ENCODE measurements around the gene RFX2. TPM values are rescaled to one million over a fixed set of nuclear protein-coding genes. Genes with fewer than 3 reads are reported as not detected.

The RFX2 gene
- total and polyA plus RNA-seq, 4 donors = 0.67 to 5.1 (median 2.8) TPM

DNA sequence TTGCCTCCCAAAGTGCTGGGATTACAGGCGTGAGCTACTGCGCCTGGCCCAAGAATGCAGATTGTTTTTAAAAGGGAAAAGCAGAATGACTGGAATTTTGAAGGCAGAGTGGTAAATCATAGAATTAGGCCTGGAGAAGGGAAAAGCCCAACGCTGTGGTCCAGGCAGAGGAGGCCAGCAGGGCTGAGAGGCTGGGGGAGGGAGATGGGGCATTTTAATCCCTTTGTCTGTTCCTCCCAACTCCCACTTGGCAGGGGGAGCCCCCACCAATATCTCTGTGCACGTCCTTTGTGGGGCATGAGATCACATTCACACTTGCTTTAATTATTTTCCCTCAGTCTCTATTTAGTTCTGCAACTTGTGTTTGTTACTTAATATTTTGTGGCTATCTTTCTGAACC is 77.9 kb downstream of the RFX2 start:
- no peak overlapping the region for H3K4me3 ChIP-seq (ENCODE audit: low read depth in 1 of 3, low read length in 3 of 3)
- no peak overlapping the region for H3K9ac ChIP-seq (ENCODE audit: low read depth in 1 of 2, low read length in 2 of 2)
- TF ChIP-seq HNF4G (IDR thresholded peaks at IDR 0.05) = no peak
- TF ChIP-seq ATF3 (IDR thresholded peaks at IDR 0.05) = no peak
- TF ChIP-seq JUND (IDR thresholded peaks at IDR 0.05) = no peak
- H3K4me1 ChIP-seq (ENCODE audit: control insufficient read depth in 4 of 4, insufficient read depth in 4 of 4, low read length in 3 of 4) = no peaks in the 10 kb centered on the region
- 97% methylated on average over 4 of the region's 4 CpGs for WGBS
- no peaks in the 10 kb centered on the region for H3K36me3 ChIP-seq (ENCODE audit: control insufficient read depth in 4 of 4, insufficient read depth in 3 of 4, low read depth in 1 of 4, low read length in 3 of 4)
- H3K27ac ChIP-seq (ENCODE audit: low read depth in 1 of 2, low read length in 2 of 2) = no peak overlapping the region
- no peaks in the 10 kb centered on the region for H3K27me3 ChIP-seq (ENCODE audit: control insufficient read depth in 4 of 4, insufficient read depth in 4 of 4, low read length in 3 of 4)
- no peaks in the 10 kb centered on the region for H3K9me3 ChIP-seq (ENCODE audit: control insufficient read depth in 4 of 4, low read length in 3 of 4)
- DNase-seq (ENCODE audit: low spot score) = no peak

GRCh38 chr19:6030214-6030507 is 80.1 kb downstream of the RFX2 start:
- Histone ChIP-seq H3K36me3 (ENCODE audit: control insufficient read depth in 4 of 4, insufficient read depth in 3 of 4, low read depth in 1 of 4, low read length in 3 of 4) (no peaks in the 10 kb centered on the region), H3K27me3 (ENCODE audit: control insufficient read depth in 4 of 4, insufficient read depth in 4 of 4, low read length in 3 of 4) (no peaks in the 10 kb centered on the region), H3K9ac (ENCODE audit: low read depth in 1 of 2, low read length in 2 of 2) (no peak overlapping the region), H3K9me3 (ENCODE audit: control insufficient read depth in 4 of 4, low read length in 3 of 4) (no peaks in the 10 kb centered on the region), H3K4me1 (ENCODE audit: control insufficient read depth in 4 of 4, insufficient read depth in 4 of 4, low read length in 3 of 4) (no peaks in the 10 kb centered on the region), H3K27ac (ENCODE audit: low read depth in 1 of 2, low read length in 2 of 2) (no peak overlapping the region), H3K4me3 (ENCODE audit: low read depth in 1 of 3, low read length in 3 of 3) (no peak overlapping the region)
- no peak for DNase-seq (ENCODE audit: low spot score)
- no peak for TF ChIP-seq GABPA (IDR thresholded peaks at IDR 0.05 in 1 of 2, conservative IDR thresholded peaks at IDR 0.05 in 1 of 2)
- TF ChIP-seq HNF4G (IDR thresholded peaks at IDR 0.05) = no peak
- no peak for TF ChIP-seq HNF4A (conservative IDR thresholded peaks at IDR 0.05)
- TF ChIP-seq ZBTB33 (IDR thresholded peaks at IDR 0.05) = no peak
- TF ChIP-seq SP1 (IDR thresholded peaks at IDR 0.05) = no peak
- TF ChIP-seq EGR1 (IDR thresholded peaks at IDR 0.05; ENCODE audit: low read depth in 2 of 2) = no peak
- TF ChIP-seq YY1 (IDR thresholded peaks at IDR 0.05) = no peak
- no peak for TF ChIP-seq NR2F2 (IDR thresholded peaks at IDR 0.05)
- TF ChIP-seq TAF1 (conservative IDR thresholded peaks at IDR 0.05) = no peak
- no peak for TF ChIP-seq MAX (IDR thresholded peaks at IDR 0.05)
- TF ChIP-seq ATF3 (IDR thresholded peaks at IDR 0.05) = no peak
- TF ChIP-seq RAD21 (IDR thresholded peaks at IDR 0.05) = no peak
- 91% methylated on average over 3 of the region's 3 CpGs for WGBS

GRCh38 chr19:6026390-6027227 is 83.7 kb downstream of the RFX2 start:
- no peak for DNase-seq (ENCODE audit: low spot score)
- Histone ChIP-seq H3K4me3 (ENCODE audit: low read depth in 1 of 3, low read length in 3 of 3) (no peak overlapping the region), H3K4me1 (ENCODE audit: control insufficient read depth in 4 of 4, insufficient read depth in 4 of 4, low read length in 3 of 4) (peaks cover 3 to 16% (median 6%) of the 10 kb centered on the region in 4 donors), H3K27ac (ENCODE audit: low read depth in 1 of 2, low read length in 2 of 2) (no peak overlapping the region), H3K27me3 (ENCODE audit: control insufficient read depth in 4 of 4, insufficient read depth in 4 of 4, low read length in 3 of 4) (no peaks in the 10 kb centered on the region), H3K9ac (ENCODE audit: low read depth in 1 of 2, low read length in 2 of 2) (no peak overlapping the region), H3K9me3 (ENCODE audit: control insufficient read depth in 4 of 4, low read length in 3 of 4) (no peaks in the 10 kb centered on the region), H3K36me3 (ENCODE audit: control insufficient read depth in 4 of 4, insufficient read depth in 3 of 4, low read depth in 1 of 4, low read length in 3 of 4) (no peaks in the 10 kb centered on the region)
- 97% methylated on average over 30 of the region's 30 CpGs for WGBS
- no peak for TF ChIP-seq HNF4A (conservative IDR thresholded peaks at IDR 0.05)
- TF ChIP-seq TAF1 (conservative IDR thresholded peaks at IDR 0.05) = no peak
- TF ChIP-seq MAX (IDR thresholded peaks at IDR 0.05) = no peak
- no peak for TF ChIP-seq RAD21 (IDR thresholded peaks at IDR 0.05)
- TF ChIP-seq, protein P1, sequence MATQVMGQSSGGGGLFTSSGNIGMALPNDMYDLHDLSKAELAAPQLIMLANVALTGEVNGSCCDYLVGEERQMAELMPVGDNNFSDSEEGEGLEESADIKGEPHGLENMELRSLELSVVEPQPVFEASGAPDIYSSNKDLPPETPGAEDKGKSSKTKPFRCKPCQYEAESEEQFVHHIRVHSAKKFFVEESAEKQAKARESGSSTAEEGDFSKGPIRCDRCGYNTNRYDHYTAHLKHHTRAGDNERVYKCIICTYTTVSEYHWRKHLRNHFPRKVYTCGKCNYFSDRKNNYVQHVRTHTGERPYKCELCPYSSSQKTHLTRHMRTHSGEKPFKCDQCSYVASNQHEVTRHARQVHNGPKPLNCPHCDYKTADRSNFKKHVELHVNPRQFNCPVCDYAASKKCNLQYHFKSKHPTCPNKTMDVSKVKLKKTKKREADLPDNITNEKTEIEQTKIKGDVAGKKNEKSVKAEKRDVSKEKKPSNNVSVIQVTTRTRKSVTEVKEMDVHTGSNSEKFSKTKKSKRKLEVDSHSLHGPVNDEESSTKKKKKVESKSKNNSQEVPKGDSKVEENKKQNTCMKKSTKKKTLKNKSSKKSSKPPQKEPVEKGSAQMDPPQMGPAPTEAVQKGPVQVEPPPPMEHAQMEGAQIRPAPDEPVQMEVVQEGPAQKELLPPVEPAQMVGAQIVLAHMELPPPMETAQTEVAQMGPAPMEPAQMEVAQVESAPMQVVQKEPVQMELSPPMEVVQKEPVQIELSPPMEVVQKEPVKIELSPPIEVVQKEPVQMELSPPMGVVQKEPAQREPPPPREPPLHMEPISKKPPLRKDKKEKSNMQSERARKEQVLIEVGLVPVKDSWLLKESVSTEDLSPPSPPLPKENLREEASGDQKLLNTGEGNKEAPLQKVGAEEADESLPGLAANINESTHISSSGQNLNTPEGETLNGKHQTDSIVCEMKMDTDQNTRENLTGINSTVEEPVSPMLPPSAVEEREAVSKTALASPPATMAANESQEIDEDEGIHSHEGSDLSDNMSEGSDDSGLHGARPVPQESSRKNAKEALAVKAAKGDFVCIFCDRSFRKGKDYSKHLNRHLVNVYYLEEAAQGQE (IDR thresholded peaks at IDR 0.05) = no peak
- TF ChIP-seq ZBTB33 (IDR thresholded peaks at IDR 0.05) = no peak
- TF ChIP-seq FOXA1 (IDR thresholded peaks at IDR 0.05) = no peak
- no peak for TF ChIP-seq NR2F2 (IDR thresholded peaks at IDR 0.05)
- TF ChIP-seq SP1 (IDR thresholded peaks at IDR 0.05) = no peak
- no peak for TF ChIP-seq GABPA (IDR thresholded peaks at IDR 0.05 in 1 of 2, conservative IDR thresholded peaks at IDR 0.05 in 1 of 2)
- TF ChIP-seq ATF3 (IDR thresholded peaks at IDR 0.05) = no peak
- TF ChIP-seq RXRA (IDR thresholded peaks at IDR 0.05) = no peak
- TF ChIP-seq FOXA2 (IDR thresholded peaks at IDR 0.05) = no peak
